ENCODE results near the gene SASS6.

Gene SASS6

DNA sequence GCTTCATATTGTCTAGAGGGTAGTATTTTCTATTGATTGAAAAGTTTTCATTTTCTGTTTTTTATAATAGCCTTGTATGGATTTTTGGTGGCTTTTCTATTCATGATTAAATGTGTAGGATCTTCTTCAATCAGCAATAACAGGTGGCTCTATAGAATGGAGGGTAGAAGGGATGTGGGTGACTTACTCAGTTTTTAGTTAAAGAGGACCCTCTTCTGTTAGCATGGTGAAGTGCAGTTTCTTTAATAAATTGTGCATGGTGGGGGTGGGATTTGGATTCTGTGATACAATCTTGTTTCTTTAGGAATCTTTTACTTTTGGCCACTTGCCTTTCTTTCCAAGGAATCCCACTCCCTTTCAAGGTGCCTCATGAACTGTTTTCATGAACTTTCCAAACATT is 98.3 kb downstream of the SASS6 start:
- in situ Hi-C loops (cut with HindIII; ENCODE audit: low pct_unique_long_range_greater_than_20kb, low sequenced_read_pairs) = no loop called here
- peak in 1 of 2 experiments; percentile 17 for DNase-seq (ENCODE audit: low read depth in 1 of 2, low spot score in 1 of 2)
- TF ChIP-seq JUND (IDR thresholded peaks at IDR 0.05; ENCODE audit: low read depth) = no peak
